ENCODE data around the gene FUOM.
"Not testable (repeated sequence)": the region's sequence is repeated elsewhere in the genome, so short reads cannot be mapped to it uniquely, and the experiment has no call there.

FUOM gene

DNA sequence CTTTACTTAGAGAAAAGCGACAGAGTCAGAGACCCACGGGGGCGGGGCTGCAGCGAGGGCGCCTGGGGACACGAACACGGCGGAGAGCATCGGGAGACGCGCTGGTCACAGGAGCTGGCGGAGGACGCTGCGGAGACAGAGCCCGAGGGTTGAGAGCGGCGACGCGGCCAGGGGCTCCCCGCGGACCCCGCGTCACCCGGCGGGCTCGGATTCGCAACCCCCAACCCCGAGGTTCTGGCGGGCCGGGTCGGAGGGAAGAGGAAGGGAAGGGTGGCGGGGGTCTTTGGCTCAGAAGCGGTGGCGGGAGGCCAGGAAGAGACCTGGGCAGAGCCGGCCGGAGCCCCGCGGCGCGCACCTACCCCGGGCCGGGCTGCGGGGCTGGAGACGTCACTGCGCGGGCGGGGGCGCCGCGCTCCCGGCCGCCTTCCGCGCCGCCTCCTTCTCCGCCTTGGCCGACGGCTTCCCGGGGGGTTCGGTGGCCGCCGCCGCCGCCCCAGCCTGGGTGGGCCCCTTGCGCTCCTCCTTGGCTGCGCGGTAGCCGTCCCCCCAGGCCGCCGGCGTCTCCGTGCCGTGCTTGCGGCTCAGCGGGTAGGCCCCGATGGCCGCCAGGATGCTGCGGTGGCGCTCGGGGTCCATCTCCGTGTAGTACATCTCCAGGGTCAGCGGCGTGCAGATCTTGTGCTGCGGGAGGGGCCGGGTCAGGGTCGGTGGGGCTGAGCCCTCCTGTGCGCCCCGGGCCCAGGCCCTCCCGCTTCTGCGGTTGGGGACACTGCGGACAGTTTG lies 32.2 kb downstream of the FUOM start:
- Histone ChIP-seq H3K9me3 (ENCODE audit: control insufficient read depth, insufficient read depth, low read depth, low read length) (no peaks in the 10 kb centered on the region), H3K27me3 (ENCODE audit: control insufficient read depth, insufficient read depth, low read length) (peaks cover 56% of the 10 kb centered on the region), H3K4me1 (ENCODE audit: control insufficient read depth, insufficient read depth, low read length) (peaks cover 22% of the 10 kb centered on the region), H3K9ac (ENCODE audit: low read length) (peak overlapping the region; percentile 50), H3K4me3 (ENCODE audit: low read depth, low read length) (peak overlapping the region; percentile 73), H3K27ac (ENCODE audit: low read depth, low read length) (no peak overlapping the region), H3K36me3 (ENCODE audit: control insufficient read depth, insufficient read depth, low read length) (no peaks in the 10 kb centered on the region)

GRCh38 chr10:133324857-133325260 lies 33.0 kb downstream of the FUOM start:
- H3K9ac ChIP-seq (ENCODE audit: low read length), result no peak overlapping the region
- peaks cover 52% of the 10 kb centered on the region for H3K27me3 ChIP-seq (ENCODE audit: control insufficient read depth, insufficient read depth, low read length)
- peak overlapping the region; percentile 73 for H3K4me3 ChIP-seq (ENCODE audit: low read depth, low read length)
- H3K27ac ChIP-seq (ENCODE audit: low read depth, low read length), result no peak overlapping the region
- no peaks in the 10 kb centered on the region for H3K36me3 ChIP-seq (ENCODE audit: control insufficient read depth, insufficient read depth, low read length)
- H3K9me3 ChIP-seq (ENCODE audit: control insufficient read depth, insufficient read depth, low read depth, low read length), result no peaks in the 10 kb centered on the region
- peaks cover 22% of the 10 kb centered on the region for H3K4me1 ChIP-seq (ENCODE audit: control insufficient read depth, insufficient read depth, low read length)

DNA sequence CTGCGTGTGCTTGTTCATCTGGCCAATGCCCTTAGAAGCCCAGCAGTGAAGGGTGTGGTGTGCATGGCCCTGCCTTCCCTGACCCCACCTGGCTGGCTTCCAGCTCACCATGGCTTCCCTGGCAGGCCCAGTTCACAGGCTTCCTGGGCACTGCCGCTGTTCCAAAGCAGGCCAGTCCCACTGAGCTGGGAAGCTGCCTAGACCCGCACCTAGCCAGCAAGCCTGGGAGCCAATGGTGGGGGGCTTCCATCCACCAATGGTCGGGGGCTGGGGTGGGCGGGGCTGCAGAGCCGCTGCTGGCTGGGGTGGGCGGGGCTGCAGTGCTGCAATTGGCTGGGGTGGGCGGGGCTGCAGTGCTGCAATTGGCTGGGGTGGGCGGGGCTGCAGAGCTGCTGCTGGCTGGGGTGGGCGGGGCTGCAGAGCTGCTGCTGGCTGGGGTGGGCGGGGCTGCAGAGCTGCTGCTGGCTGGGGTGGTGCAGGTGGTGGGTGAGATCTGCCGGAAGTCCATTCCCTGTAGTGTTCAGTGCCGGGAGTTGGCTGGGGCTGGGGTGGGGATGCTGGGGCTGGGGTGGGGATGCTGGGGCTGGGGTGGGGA lies 33.5 kb downstream of the FUOM start:
- no peak overlapping the region for H3K27ac ChIP-seq (ENCODE audit: low read depth, low read length)
- H3K4me1 ChIP-seq (ENCODE audit: control insufficient read depth, insufficient read depth, low read length), result peaks cover 18% of the 10 kb centered on the region
- no peaks in the 10 kb centered on the region for H3K36me3 ChIP-seq (ENCODE audit: control insufficient read depth, insufficient read depth, low read length)
- no peaks in the 10 kb centered on the region for H3K9me3 ChIP-seq (ENCODE audit: control insufficient read depth, insufficient read depth, low read depth, low read length)
- no peak overlapping the region for H3K9ac ChIP-seq (ENCODE audit: low read length)
- peak overlapping the region; percentile 41 for H3K4me3 ChIP-seq (ENCODE audit: low read depth, low read length)
- peaks cover 51% of the 10 kb centered on the region for H3K27me3 ChIP-seq (ENCODE audit: control insufficient read depth, insufficient read depth, low read length)

DNA sequence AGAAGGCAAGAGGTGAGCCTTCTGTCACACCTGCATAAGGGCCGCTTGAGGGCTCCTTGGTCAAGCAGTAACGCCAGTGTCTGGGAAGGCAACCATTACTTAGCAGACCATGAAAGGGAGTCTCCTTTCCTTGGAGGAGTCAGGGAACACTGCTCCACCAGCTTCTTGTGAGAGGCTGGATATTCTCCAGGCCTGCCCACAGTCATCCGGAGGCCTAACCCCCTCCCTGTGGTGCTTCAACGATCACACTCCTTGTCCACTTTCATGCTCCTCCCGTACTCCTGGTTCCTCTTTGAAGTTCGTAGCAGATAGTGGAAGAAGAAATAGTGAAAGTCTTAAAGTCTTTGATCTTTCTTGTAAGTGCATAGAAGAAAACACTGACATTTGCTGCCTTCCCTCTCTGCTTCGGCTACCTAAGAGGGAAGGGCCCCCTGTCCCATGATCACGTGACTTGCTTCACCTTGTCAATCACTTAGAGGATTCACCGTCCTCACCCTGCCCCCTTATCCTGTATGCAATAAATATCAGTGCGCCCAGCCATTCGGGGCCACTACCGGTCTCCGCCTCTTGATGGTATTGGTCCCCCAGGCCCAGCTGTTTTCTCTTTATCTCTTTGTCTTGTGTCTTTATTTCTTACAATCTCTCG lies 35.6 kb downstream of the FUOM start:
- not testable (repeated sequence) for H3K4me1 ChIP-seq (ENCODE audit: control insufficient read depth, insufficient read depth, low read length); H3K4me3 ChIP-seq (ENCODE audit: low read depth, low read length); H3K9ac ChIP-seq (ENCODE audit: low read length)

GRCh38 chr10:133320852-133321422 lies 36.9 kb downstream of the FUOM start:
- not testable (repeated sequence) for H3K4me1 ChIP-seq (ENCODE audit: control insufficient read depth, insufficient read depth, low read length); H3K36me3 ChIP-seq (ENCODE audit: control insufficient read depth, insufficient read depth, low read length)

More for the DNA sequence above, 35.6 kb downstream of the FUOM start:
- not testable (repeated sequence) for H3K9me3 ChIP-seq (ENCODE audit: control insufficient read depth, insufficient read depth, low read depth, low read length); H3K27ac ChIP-seq (ENCODE audit: low read depth, low read length); H3K36me3 ChIP-seq (ENCODE audit: control insufficient read depth, insufficient read depth, low read length)
- H3K27me3 ChIP-seq (ENCODE audit: control insufficient read depth, insufficient read depth, low read length), result peaks cover 36% of the 10 kb centered on the region

GRCh38 chr10:133318494-133319127 lies 39.2 kb downstream of the FUOM start:
- peaks cover 10% of the 10 kb centered on the region for H3K27me3 ChIP-seq (ENCODE audit: control insufficient read depth, insufficient read depth, low read length)
- no peaks in the 10 kb centered on the region for H3K9me3 ChIP-seq (ENCODE audit: control insufficient read depth, insufficient read depth, low read depth, low read length)
- H3K4me1 ChIP-seq (ENCODE audit: control insufficient read depth, insufficient read depth, low read length), result no peaks in the 10 kb centered on the region
- peak overlapping the region; percentile 76 for H3K4me3 ChIP-seq (ENCODE audit: low read depth, low read length)
- no peak overlapping the region for H3K27ac ChIP-seq (ENCODE audit: low read depth, low read length)
- no peaks in the 10 kb centered on the region for H3K36me3 ChIP-seq (ENCODE audit: control insufficient read depth, insufficient read depth, low read length)
- no peak overlapping the region for H3K9ac ChIP-seq (ENCODE audit: low read length)

More at GRCh38 chr10:133320852-133321422, 36.9 kb downstream of the FUOM start:
- H3K9ac ChIP-seq (ENCODE audit: low read length); H3K9me3 ChIP-seq (ENCODE audit: control insufficient read depth, insufficient read depth, low read depth, low read length); H3K4me3 ChIP-seq (ENCODE audit: low read depth, low read length); H3K27ac ChIP-seq (ENCODE audit: low read depth, low read length): not testable (repeated sequence)
- H3K27me3 ChIP-seq (ENCODE audit: control insufficient read depth, insufficient read depth, low read length), result peaks cover 23% of the 10 kb centered on the region

GRCh38 chr10:133316732-133317131 lies 41.1 kb downstream of the FUOM start:
- no peak overlapping the region for H3K9ac ChIP-seq (ENCODE audit: low read length)
- H3K4me3 ChIP-seq (ENCODE audit: low read depth, low read length), result no peak overlapping the region
- no peaks in the 10 kb centered on the region for H3K9me3 ChIP-seq (ENCODE audit: control insufficient read depth, insufficient read depth, low read depth, low read length)
- peaks cover 13% of the 10 kb centered on the region for H3K36me3 ChIP-seq (ENCODE audit: control insufficient read depth, insufficient read depth, low read length)
- no peak overlapping the region for H3K27ac ChIP-seq (ENCODE audit: low read depth, low read length)
- H3K27me3 ChIP-seq (ENCODE audit: control insufficient read depth, insufficient read depth, low read length), result peaks cover 10% of the 10 kb centered on the region
- no peaks in the 10 kb centered on the region for H3K4me1 ChIP-seq (ENCODE audit: control insufficient read depth, insufficient read depth, low read length)

GRCh38 chr10:133316266-133316665 lies 41.6 kb downstream of the FUOM start:
- no peaks in the 10 kb centered on the region for H3K4me1 ChIP-seq (ENCODE audit: control insufficient read depth, insufficient read depth, low read length)

GRCh38 chr10:133315847-133316246 lies 42.0 kb downstream of the FUOM start:
- H3K4me1 ChIP-seq (ENCODE audit: control insufficient read depth, insufficient read depth, low read length), result no peaks in the 10 kb centered on the region
- peaks cover 19% of the 10 kb centered on the region for H3K36me3 ChIP-seq (ENCODE audit: control insufficient read depth, insufficient read depth, low read length)
- H3K4me3 ChIP-seq (ENCODE audit: low read depth, low read length), result no peak overlapping the region
- H3K27me3 ChIP-seq (ENCODE audit: control insufficient read depth, insufficient read depth, low read length), result peaks cover 10% of the 10 kb centered on the region
- no peak overlapping the region for H3K9ac ChIP-seq (ENCODE audit: low read length)
- H3K9me3 ChIP-seq (ENCODE audit: control insufficient read depth, insufficient read depth, low read depth, low read length), result no peaks in the 10 kb centered on the region
- no peak overlapping the region for H3K27ac ChIP-seq (ENCODE audit: low read depth, low read length)

More at GRCh38 chr10:133316266-133316665, 41.6 kb downstream of the FUOM start:
- no peak overlapping the region for H3K27ac ChIP-seq (ENCODE audit: low read depth, low read length)
- H3K9me3 ChIP-seq (ENCODE audit: control insufficient read depth, insufficient read depth, low read depth, low read length), result no peaks in the 10 kb centered on the region
- H3K36me3 ChIP-seq (ENCODE audit: control insufficient read depth, insufficient read depth, low read length), result peaks cover 17% of the 10 kb centered on the region
- no peak overlapping the region for H3K4me3 ChIP-seq (ENCODE audit: low read depth, low read length)
- peaks cover 10% of the 10 kb centered on the region for H3K27me3 ChIP-seq (ENCODE audit: control insufficient read depth, insufficient read depth, low read length)
- no peak overlapping the region for H3K9ac ChIP-seq (ENCODE audit: low read length)

- H3K27ac ChIP-seq (ENCODE audit: low read depth, low read length), result no peak overlapping the region
- no peaks in the 10 kb centered on the region for H3K4me1 ChIP-seq (ENCODE audit: control insufficient read depth, insufficient read depth, low read length)
- H3K27me3 ChIP-seq (ENCODE audit: control insufficient read depth, insufficient read depth, low read length), result peaks cover 10% of the 10 kb centered on the region
- peaks cover 28% of the 10 kb centered on the region for H3K36me3 ChIP-seq (ENCODE audit: control insufficient read depth, insufficient read depth, low read length)
- H3K4me3 ChIP-seq (ENCODE audit: low read depth, low read length), result no peak overlapping the region
- H3K9me3 ChIP-seq (ENCODE audit: control insufficient read depth, insufficient read depth, low read depth, low read length), result no peaks in the 10 kb centered on the region
- no peak overlapping the region for H3K9ac ChIP-seq (ENCODE audit: low read length)
Measured at GRCh38 chr10:133314911-133315310, 42.9 kb downstream of the FUOM start.

Measured in HUES6 (cell line).